Hepatocyte (in vitro differentiated cells): Measurements from ENCODE around the gene INSYN2A. TPM values are rescaled to one million over a fixed set of nuclear protein-coding genes. Genes with fewer than 3 reads are reported as not detected.

ENCODE experiments used
- DNase-seq: peaks from one replicate; pipeline ENCODE4 v3.0.0-alpha.2; 2016; ENCODE audit warnings: low spot score
- H2AFZ ChIP-seq: fragments of 200-600 bp; sonication (generic); 2 replicates; pipeline ENCODE4 v1.6.0; 2016; ENCODE audit warnings: antibody characterized with exemption, mild to moderate bottlenecking
- H3K27ac ChIP-seq: fragments of 200-600 bp; sonication (generic); 2 replicates; pipeline ENCODE4 v1.5.1; 2016; ENCODE audit warnings: mild to moderate bottlenecking
- H3K27me3 ChIP-seq: fragments of 200-600 bp; sonication (generic); 2 replicates; pipeline ENCODE4 v1.6.1; 2016
- H3K36me3 ChIP-seq: fragments of 200-600 bp; sonication (generic); replicated peaks from 2 replicates; pipeline ENCODE4 v1.5.1; 2016; ENCODE audit warnings: low read depth; ENCODE audit not compliant: insufficient read depth
- H3K4me1 ChIP-seq: fragments of 200-600 bp; sonication (generic); 2 replicates; pipeline ENCODE4 v1.5.1; 2016; ENCODE audit warnings: mild to moderate bottlenecking, moderate library complexity; ENCODE audit not compliant: insufficient read depth
- H3K4me2 ChIP-seq: fragments of 200-600 bp; sonication (generic); 2 replicates; pipeline ENCODE4 v1.6.0; 2016
- H3K4me3 ChIP-seq: fragments of 200-600 bp; sonication (generic); 2 replicates; pipeline ENCODE4 v1.5.1; 2016; ENCODE audit warnings: mild to moderate bottlenecking
- H3K79me2 ChIP-seq: fragments of 200-600 bp; sonication (generic); 2 replicates; pipeline ENCODE4 v1.6.0; 2017; ENCODE audit warnings: mild to moderate bottlenecking
- H3K9me2 ChIP-seq: fragments of 200-600 bp; sonication (generic); replicated peaks from 2 replicates; pipeline ENCODE4 v1.6.0; 2017; ENCODE audit warnings: mild to moderate bottlenecking; ENCODE audit not compliant: insufficient read depth
- H3K9me3 ChIP-seq: fragments of 200-600 bp; sonication (generic); 2 replicates; pipeline ENCODE4 v1.5.1; 2016; ENCODE audit warnings: low read depth, mild to moderate bottlenecking
- H4K20me1 ChIP-seq: fragments of 200-600 bp; sonication (generic); 2 replicates; pipeline ENCODE4 v1.6.0; 2016; ENCODE audit warnings: mild to moderate bottlenecking; ENCODE audit not compliant: insufficient read depth, poor library complexity, severe bottlenecking
- CTCF ChIP-seq: fragments of 200-600 bp; sonication (generic); IDR thresholded peaks from 2 replicates; pipeline ENCODE4 v1.5.1; 2016; ENCODE audit warnings: antibody characterized with exemption, mild to moderate bottlenecking; ENCODE audit not compliant: poor library complexity
- EZH2 ChIP-seq: fragments of 200-600 bp; sonication (generic); IDR thresholded peaks from 2 replicates; pipeline ENCODE4 v1.6.1; 2016; ENCODE audit warnings: antibody characterized with exemption, mild to moderate bottlenecking, borderline replicate concordance
- EZH2phosphoT487 ChIP-seq: fragments of 200-600 bp; sonication (generic); IDR thresholded peaks from one replicate; pipeline ENCODE4 v1.6.1; 2018; ENCODE audit warnings: antibody characterized with exemption, mild to moderate bottlenecking, low read depth, moderate library complexity; ENCODE audit not compliant: unreplicated experiment, severe bottlenecking
- WGBS: methylation state at CpG from one replicate; pipeline ENCODE4 v1.1.6; 2016; ENCODE audit warnings: low lambda C conversion rate; ENCODE audit errors: missing lambda C conversion rate; 5-methylcytosine and 5-hydroxymethylcytosine counted together
- polyA plus RNA-seq: library from polyadenylated mRNA; unstranded; fragments of >200 nt; fragmentation: Nextera tagmentation; extraction: Ambion mirVana; gene quantifications from 2 replicates; pipeline ENCODE4 v1.2.1, GENCODE V29; 2016
- total RNA-seq: library from RNA; depleted of rRNA; stranded (reverse); fragments of >200 nt; gene quantifications from 2 replicates; pipeline ENCODE4 v1.2.3, GENCODE V29; 2014

The INSYN2A gene
- total and polyA plus RNA-seq, 2 experiments from 2014 or later: 0.77 to 0.97 TPM

DNA sequence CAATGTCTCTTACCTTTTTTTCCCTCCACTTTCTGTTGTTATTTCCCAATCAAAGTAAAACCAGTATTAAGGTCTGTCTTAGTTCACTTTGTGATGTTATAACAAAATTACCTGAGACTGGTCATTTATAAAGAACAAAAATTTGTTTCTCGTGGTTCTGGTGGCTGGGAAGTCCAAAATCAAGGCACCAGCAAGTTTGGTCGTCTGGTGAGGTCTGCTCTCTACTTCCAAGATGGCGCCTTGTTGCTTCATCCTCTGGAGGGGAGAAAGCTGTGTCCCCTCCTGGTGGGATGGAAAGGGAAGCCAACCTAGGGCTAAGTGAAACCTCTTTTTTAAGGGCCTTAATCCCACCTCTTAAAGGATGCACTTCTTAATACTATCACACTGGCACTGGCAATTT lies 22.3 kb upstream of the INSYN2A start:
- TF ChIP-seq EZH2phosphoT487: no peak
- no peak for TF ChIP-seq EZH2
- no peak for TF ChIP-seq CTCF
- DNase-seq: no peak

DNA sequence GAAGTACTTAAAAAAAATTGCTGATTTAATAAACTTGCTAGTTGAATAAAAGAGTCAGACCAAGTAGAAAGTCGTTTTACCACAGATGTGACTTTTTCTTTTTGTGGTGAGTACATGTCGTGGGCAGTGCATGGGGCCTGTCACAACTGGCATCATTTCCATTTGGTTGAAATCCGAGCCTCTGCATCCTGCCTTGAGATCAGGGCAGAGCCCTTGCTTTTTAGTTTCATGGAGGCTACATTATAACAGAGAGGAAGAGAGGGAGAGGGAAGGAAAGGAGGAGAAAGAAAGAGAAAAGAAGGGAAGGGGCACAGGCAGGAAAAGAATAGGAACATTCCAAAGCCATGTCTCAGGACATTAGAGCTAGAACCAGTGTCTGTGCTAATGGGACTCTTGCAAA lies 20.4 kb upstream of the INSYN2A start:
- no peak overlapping the region for H2AFZ ChIP-seq
- H3K27ac ChIP-seq: no peak overlapping the region
- H3K9me3 ChIP-seq: no peaks in the 10 kb centered on the region
- H3K36me3 ChIP-seq: no peaks in the 10 kb centered on the region
- no peak overlapping the region for H3K4me3 ChIP-seq
- no peaks in the 10 kb centered on the region for H3K9me2 ChIP-seq
- 64% methylated on average over 3 of the region's 3 CpGs for WGBS
- no peak for DNase-seq
- H3K4me2 ChIP-seq: no peak overlapping the region
- H3K4me1 ChIP-seq: no peaks in the 10 kb centered on the region
- H3K27me3 ChIP-seq: no peaks in the 10 kb centered on the region
- no peaks in the 10 kb centered on the region for H4K20me1 ChIP-seq
- no peaks in the 10 kb centered on the region for H3K79me2 ChIP-seq
- TF ChIP-seq CTCF: no peak
- TF ChIP-seq EZH2phosphoT487: no peak
- TF ChIP-seq EZH2: no peak

More for the DNA sequence above, 22.3 kb upstream of the INSYN2A start:
- Histone ChIP-seq H3K4me1 (no peaks in the 10 kb centered on the region), H2AFZ (no peak overlapping the region), H3K4me2 (no peak overlapping the region), H3K79me2 (no peaks in the 10 kb centered on the region), H3K4me3 (no peak overlapping the region), H3K36me3 (no peaks in the 10 kb centered on the region), H4K20me1 (no peaks in the 10 kb centered on the region), H3K9me2 (no peaks in the 10 kb centered on the region), H3K27ac (no peak overlapping the region), H3K27me3 (no peaks in the 10 kb centered on the region), H3K9me3 (no peaks in the 10 kb centered on the region)
- 95% methylated on average over 3 of the region's 3 CpGs for WGBS

GRCh38 chr10:127216274-127216673 lies 19.9 kb upstream of the INSYN2A start:
- Histone ChIP-seq H3K36me3 (no peaks in the 10 kb centered on the region), H3K4me2 (no peak overlapping the region), H3K27ac (no peak overlapping the region), H2AFZ (no peak overlapping the region), H3K79me2 (no peaks in the 10 kb centered on the region), H3K9me3 (no peaks in the 10 kb centered on the region), H4K20me1 (no peaks in the 10 kb centered on the region), H3K27me3 (no peaks in the 10 kb centered on the region), H3K9me2 (no peaks in the 10 kb centered on the region), H3K4me3 (no peak overlapping the region), H3K4me1 (no peaks in the 10 kb centered on the region)
- DNase-seq: no peak
- 91% methylated on average over 5 of the region's 5 CpGs for WGBS
- TF ChIP-seq CTCF: no peak
- TF ChIP-seq EZH2: no peak
- no peak for TF ChIP-seq EZH2phosphoT487

DNA sequence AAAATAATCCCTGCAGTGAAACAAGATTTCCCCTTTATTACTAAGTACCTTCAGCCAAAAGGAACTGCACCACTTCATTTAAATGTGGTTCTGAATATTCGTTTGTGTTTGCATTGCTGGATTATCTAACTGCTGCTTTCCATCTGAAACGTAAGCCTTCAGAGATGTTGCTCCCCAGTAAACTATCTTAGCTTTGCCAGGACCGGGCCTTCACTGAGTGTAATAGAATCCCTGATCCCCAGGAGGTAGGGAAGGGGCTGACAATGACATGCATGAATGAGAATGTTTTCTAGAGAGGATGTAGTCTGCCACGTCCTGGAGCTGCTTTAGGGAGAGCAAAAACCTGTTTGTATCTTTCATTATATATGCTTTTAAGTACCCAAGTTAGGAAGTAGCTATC lies 19.5 kb upstream of the INSYN2A start:
- no peak for DNase-seq
- Histone ChIP-seq H3K79me2 (no peaks in the 10 kb centered on the region), H3K4me1 (no peaks in the 10 kb centered on the region), H3K9me3 (no peaks in the 10 kb centered on the region), H3K9me2 (no peaks in the 10 kb centered on the region), H3K27me3 (no peaks in the 10 kb centered on the region), H3K4me2 (no peak overlapping the region), H2AFZ (no peak overlapping the region), H4K20me1 (no peaks in the 10 kb centered on the region), H3K27ac (no peak overlapping the region), H3K4me3 (no peak overlapping the region), H3K36me3 (no peaks in the 10 kb centered on the region)
- WGBS: 58% methylated on average over 4 of the region's 4 CpGs
- TF ChIP-seq CTCF: no peak
- no peak for TF ChIP-seq EZH2phosphoT487
- TF ChIP-seq EZH2: no peak
